ENCODE results near the gene TMEM107.

Gene TMEM107

GRCh38 chr17:8153957-8154607, 22.1 kb downstream of the TMEM107 start:
- H3K4me3 ChIP-seq (ENCODE audit: insufficient read length, low read depth): peak overlapping the region; percentile 16
- TF ChIP-seq SUZ12 (IDR thresholded peaks at IDR 0.05; ENCODE audit: extremely low read depth, insufficient read depth, insufficient read length): no peak
- no peak for TF ChIP-seq YY1 (IDR thresholded peaks at IDR 0.05; ENCODE audit: insufficient read depth, insufficient read length)
- TF ChIP-seq ZNF274 (IDR thresholded peaks at IDR 0.05; ENCODE audit: low read depth, low read length): no peak
- H3K9me3 ChIP-seq (ENCODE audit: insufficient read depth, low read length): no peaks in the 10 kb centered on the region
- peaks cover 9% of the 10 kb centered on the region for H3K4me1 ChIP-seq (ENCODE audit: insufficient read depth, insufficient read length)
- H3K36me3 ChIP-seq (ENCODE audit: insufficient read depth, insufficient read length, low read length): peaks cover 18% of the 10 kb centered on the region
- peak; percentile 88 for DNase-seq (ENCODE audit: low read depth, low spot score)
- H3K27me3 ChIP-seq (ENCODE audit: insufficient read depth, insufficient read length): no peaks in the 10 kb centered on the region
- H3K9ac ChIP-seq (ENCODE audit: insufficient read length, low read depth): peak overlapping the region; percentile 53

- Histone ChIP-seq H3K4me3 (ENCODE audit: insufficient read length, low read depth) (no peak overlapping the region), H3K9ac (ENCODE audit: insufficient read length, low read depth) (no peak overlapping the region), H3K36me3 (ENCODE audit: insufficient read depth, insufficient read length, low read length) (peaks cover 19% of the 10 kb centered on the region), H3K27me3 (ENCODE audit: insufficient read depth, insufficient read length) (no peaks in the 10 kb centered on the region), H3K9me3 (ENCODE audit: insufficient read depth, low read length) (no peaks in the 10 kb centered on the region), H3K4me1 (ENCODE audit: insufficient read depth, insufficient read length) (peaks cover 9% of the 10 kb centered on the region)
- TF ChIP-seq SUZ12 (IDR thresholded peaks at IDR 0.05; ENCODE audit: extremely low read depth, insufficient read depth, insufficient read length) (no peak), ZNF274 (IDR thresholded peaks at IDR 0.05; ENCODE audit: low read depth, low read length) (no peak), YY1 (IDR thresholded peaks at IDR 0.05; ENCODE audit: insufficient read depth, insufficient read length) (no peak)
- DNase-seq (ENCODE audit: low read depth, low spot score): no peak
These were observed 22.6 kb downstream of the TMEM107 start for GRCh38 chr17:8153525-8153956.

- Histone ChIP-seq H3K9me3 (ENCODE audit: insufficient read depth, low read length) (no peaks in the 10 kb centered on the region), H3K27me3 (ENCODE audit: insufficient read depth, insufficient read length) (no peaks in the 10 kb centered on the region), H3K4me1 (ENCODE audit: insufficient read depth, insufficient read length) (peaks cover 9% of the 10 kb centered on the region), H3K36me3 (ENCODE audit: insufficient read depth, insufficient read length, low read length) (peaks cover 21% of the 10 kb centered on the region), H3K9ac (ENCODE audit: insufficient read length, low read depth) (no peak overlapping the region), H3K4me3 (ENCODE audit: insufficient read length, low read depth) (no peak overlapping the region)
- DNase-seq (ENCODE audit: low read depth, low spot score): no peak
- no peak for TF ChIP-seq ZNF274 (IDR thresholded peaks at IDR 0.05; ENCODE audit: low read depth, low read length)
- no peak for TF ChIP-seq YY1 (IDR thresholded peaks at IDR 0.05; ENCODE audit: insufficient read depth, insufficient read length)
- no peak for TF ChIP-seq SUZ12 (IDR thresholded peaks at IDR 0.05; ENCODE audit: extremely low read depth, insufficient read depth, insufficient read length)
These were observed 23.1 kb downstream of the TMEM107 start for GRCh38 chr17:8153031-8153451.

- peak within 1 kb of the TSS; percentile 90 for H3K4me3 ChIP-seq (ENCODE audit: insufficient read length, low read depth)
- no peaks in the 10 kb centered on the region for H3K9me3 ChIP-seq (ENCODE audit: insufficient read depth, low read length)
- H3K36me3 ChIP-seq (ENCODE audit: insufficient read depth, insufficient read length, low read length): peaks cover 29% of the 10 kb centered on the region
- H3K4me1 ChIP-seq (ENCODE audit: insufficient read depth, insufficient read length): peaks cover 9% of the 10 kb centered on the region
- TF ChIP-seq ZNF274 (IDR thresholded peaks at IDR 0.05; ENCODE audit: low read depth, low read length): no peak
- no peak for TF ChIP-seq SUZ12 (IDR thresholded peaks at IDR 0.05; ENCODE audit: extremely low read depth, insufficient read depth, insufficient read length)
- H3K27me3 ChIP-seq (ENCODE audit: insufficient read depth, insufficient read length): no peaks in the 10 kb centered on the region
- H3K9ac ChIP-seq (ENCODE audit: insufficient read length, low read depth): peak within 1 kb of the TSS; percentile 90
- DNase-seq (ENCODE audit: low read depth, low spot score): no peak
These were observed 23.9 kb downstream of the TMEM107 start, which contains the start of gene PER1 for GRCh38 chr17:8152112-8152775. PER1 (minus strand) TSS chr17:8152404; CDS start chr17:8150706, 1,698 bp downstream.

GRCh38 chr17:8151641-8152111, 24.5 kb downstream of the TMEM107 start:
- H3K36me3 ChIP-seq (ENCODE audit: insufficient read depth, insufficient read length, low read length): peaks cover 35% of the 10 kb centered on the region
- H3K9me3 ChIP-seq (ENCODE audit: insufficient read depth, low read length): no peaks in the 10 kb centered on the region
- TF ChIP-seq YY1 (IDR thresholded peaks at IDR 0.05; ENCODE audit: insufficient read depth, insufficient read length) (no peak), ZNF274 (IDR thresholded peaks at IDR 0.05; ENCODE audit: low read depth, low read length) (no peak), SUZ12 (IDR thresholded peaks at IDR 0.05; ENCODE audit: extremely low read depth, insufficient read depth, insufficient read length) (no peak)
- H3K9ac ChIP-seq (ENCODE audit: insufficient read length, low read depth): peak overlapping the region; percentile 90
- H3K27me3 ChIP-seq (ENCODE audit: insufficient read depth, insufficient read length): no peaks in the 10 kb centered on the region
- peaks cover 9% of the 10 kb centered on the region for H3K4me1 ChIP-seq (ENCODE audit: insufficient read depth, insufficient read length)
- peak overlapping the region; percentile 90 for H3K4me3 ChIP-seq (ENCODE audit: insufficient read length, low read depth)
- no peak for DNase-seq (ENCODE audit: low read depth, low spot score)

- peaks cover 9% of the 10 kb centered on the region for H3K4me1 ChIP-seq (ENCODE audit: insufficient read depth, insufficient read length)
These were observed 25.0 kb downstream of the TMEM107 start for GRCh38 chr17:8151120-8151640.

More at GRCh38 chr17:8151120-8151640, 25.0 kb downstream of the TMEM107 start:
- Histone ChIP-seq H3K4me3 (ENCODE audit: insufficient read length, low read depth) (peak overlapping the region; percentile 90), H3K27me3 (ENCODE audit: insufficient read depth, insufficient read length) (no peaks in the 10 kb centered on the region), H3K9ac (ENCODE audit: insufficient read length, low read depth) (peak overlapping the region; percentile 90), H3K36me3 (ENCODE audit: insufficient read depth, insufficient read length, low read length) (peaks cover 40% of the 10 kb centered on the region), H3K9me3 (ENCODE audit: insufficient read depth, low read length) (no peaks in the 10 kb centered on the region)
- TF ChIP-seq YY1 (IDR thresholded peaks at IDR 0.05; ENCODE audit: insufficient read depth, insufficient read length) (no peak), SUZ12 (IDR thresholded peaks at IDR 0.05; ENCODE audit: extremely low read depth, insufficient read depth, insufficient read length) (no peak), ZNF274 (IDR thresholded peaks at IDR 0.05; ENCODE audit: low read depth, low read length) (no peak)
- DNase-seq (ENCODE audit: low read depth, low spot score): no peak

Measured in NT2/D1 (cell line).